WTC11 (cell line): ENCODE results near the gene PSMD14. TPM values are rescaled to one million over a fixed set of nuclear protein-coding genes. Genes with fewer than 3 reads are reported as not detected.

Experiments
- ATF1 ChIP-seq: sonication (generic); formaldehyde crosslinking; IDR thresholded peaks from 2 replicates; pipeline ENCODE4 v1.8.1; 2023; ENCODE audit warnings: mild to moderate bottlenecking, moderate library complexity, missing genetic modification reagents
- CBFB ChIP-seq: sonication (generic); formaldehyde crosslinking; IDR thresholded peaks from 2 replicates; pipeline ENCODE4 v1.8.1; 2022; ENCODE audit warnings: mild to moderate bottlenecking, low read depth, missing genetic modification reagents
- CDX4 ChIP-seq: fragments of 250-450 bp; sonication (Bioruptor Pico); IDR thresholded peaks from 2 replicates; pipeline ENCODE4 v1.9.0; 2021; ENCODE audit warnings: moderate library complexity, mild to moderate bottlenecking, inconsistent platforms, borderline replicate concordance
- ELF4 ChIP-seq: sonication (generic); formaldehyde crosslinking; IDR thresholded peaks from 2 replicates; pipeline ENCODE4 v1.8.1; 2022; ENCODE audit warnings: low read depth, mild to moderate bottlenecking, moderate library complexity, missing genetic modification reagents
- EMX1 ChIP-seq: fragments of 250-450 bp; sonication (Bioruptor Pico); IDR thresholded peaks from 2 replicates; pipeline ENCODE4 v1.8.0; 2021; ENCODE audit warnings: mild to moderate bottlenecking
- ERG ChIP-seq: fragments of 250-450 bp; sonication (Bioruptor Pico); IDR thresholded peaks from 2 replicates; pipeline ENCODE4 v1.8.0; 2021; ENCODE audit warnings: mild to moderate bottlenecking
- ETV6 ChIP-seq: sonication (generic); formaldehyde crosslinking; IDR thresholded peaks from 2 replicates; pipeline ENCODE4 v1.8.1; 2022; ENCODE audit warnings: mild to moderate bottlenecking, missing genetic modification reagents
- FOXJ3 ChIP-seq: sonication (generic); formaldehyde crosslinking; IDR thresholded peaks from 2 replicates; pipeline ENCODE4 v1.9.0; 2021; ENCODE audit warnings: missing genetic modification reagents, mild to moderate bottlenecking, borderline replicate concordance
- GABPB1 ChIP-seq: sonication (generic); formaldehyde crosslinking; IDR thresholded peaks from 2 replicates; pipeline ENCODE4 v1.8.1; 2023; ENCODE audit warnings: mild to moderate bottlenecking, missing genetic modification reagents
- HMGA2 ChIP-seq: fragments of 250-450 bp; sonication (Bioruptor Pico); IDR thresholded peaks from 2 replicates; pipeline ENCODE4 v1.4.0; 2021; ENCODE audit warnings: mild to moderate bottlenecking, moderate library complexity
- MAX ChIP-seq: sonication (generic); formaldehyde crosslinking; IDR thresholded peaks from 2 replicates; pipeline ENCODE4 v1.8.0; 2022; ENCODE audit warnings: mild to moderate bottlenecking, missing genetic modification reagents
- MLX ChIP-seq: sonication (generic); formaldehyde crosslinking; IDR thresholded peaks from 2 replicates; pipeline ENCODE4 v1.8.1; 2023; ENCODE audit warnings: mild to moderate bottlenecking, missing genetic modification reagents, moderate library complexity
- MYBL2 ChIP-seq: sonication (generic); formaldehyde crosslinking; IDR thresholded peaks from 2 replicates; pipeline ENCODE4 v1.8.1; 2023; ENCODE audit warnings: mild to moderate bottlenecking, moderate library complexity, missing genetic modification reagents
- NFATC4 ChIP-seq: fragments of 250-450 bp; sonication (Bioruptor Pico); IDR thresholded peaks from 2 replicates; pipeline ENCODE4 v1.9.0; 2021; ENCODE audit warnings: mild to moderate bottlenecking
- NFE2L1 ChIP-seq: sonication (generic); formaldehyde crosslinking; IDR thresholded peaks from 2 replicates; pipeline ENCODE4 v1.8.1; 2023; ENCODE audit warnings: missing genetic modification reagents
- NFYB ChIP-seq: sonication (generic); formaldehyde crosslinking; conservative IDR thresholded peaks from 2 replicates; pipeline ENCODE4 v1.8.0; 2022; ENCODE audit warnings: low read depth, missing genetic modification reagents
- NR1H2 ChIP-seq: sonication (generic); formaldehyde crosslinking; IDR thresholded peaks from 2 replicates; pipeline ENCODE4 v1.9.0; 2021; ENCODE audit warnings: mild to moderate bottlenecking, moderate library complexity, missing genetic modification reagents
- NR2C2 ChIP-seq: sonication (generic); formaldehyde crosslinking; IDR thresholded peaks from 2 replicates; pipeline ENCODE4 v1.8.0; 2022; ENCODE audit warnings: mild to moderate bottlenecking, missing genetic modification reagents
- NR3C1 ChIP-seq: sonication (generic); formaldehyde crosslinking; conservative IDR thresholded peaks from 2 replicates; pipeline ENCODE4 v1.8.1; 2023; ENCODE audit warnings: low read depth, mild to moderate bottlenecking, missing genetic modification reagents
- OVOL2 ChIP-seq: fragments of 250-450 bp; sonication (Bioruptor Pico); IDR thresholded peaks from 2 replicates; pipeline ENCODE4 v1.9.0; 2021; ENCODE audit warnings: mild to moderate bottlenecking, borderline replicate concordance
- PRRX2 ChIP-seq: fragments of 250-450 bp; sonication (Bioruptor Pico); IDR thresholded peaks from 2 replicates; pipeline ENCODE4 v1.8.0; 2021; ENCODE audit warnings: mild to moderate bottlenecking
- RORB ChIP-seq: fragments of 250-450 bp; sonication (Bioruptor Pico); IDR thresholded peaks from 2 replicates; pipeline ENCODE4 v1.9.0; 2021; ENCODE audit warnings: mild to moderate bottlenecking
- SMAD3 ChIP-seq: sonication (generic); formaldehyde crosslinking; IDR thresholded peaks from 2 replicates; pipeline ENCODE4 v1.8.0; 2022; ENCODE audit warnings: missing genetic modification reagents, mild to moderate bottlenecking, borderline replicate concordance
- SP1 ChIP-seq: sonication (generic); formaldehyde crosslinking; conservative IDR thresholded peaks from 2 replicates; pipeline ENCODE4 v1.8.1; 2022; ENCODE audit warnings: missing genetic modification reagents
- STAT6 ChIP-seq: sonication (generic); formaldehyde crosslinking; conservative IDR thresholded peaks from 2 replicates; pipeline ENCODE4 v1.8.1; 2023; ENCODE audit warnings: mild to moderate bottlenecking, low read depth, missing genetic modification reagents, moderate library complexity
- TEAD1 ChIP-seq: sonication (generic); formaldehyde crosslinking; IDR thresholded peaks from 2 replicates; pipeline ENCODE4 v1.8.0; 2022; ENCODE audit warnings: mild to moderate bottlenecking, missing genetic modification reagents
- TEAD4 ChIP-seq: sonication (generic); formaldehyde crosslinking; IDR thresholded peaks from 2 replicates; pipeline ENCODE4 v1.8.0; 2022; ENCODE audit warnings: mild to moderate bottlenecking, missing genetic modification reagents
- USF2 ChIP-seq: sonication (generic); formaldehyde crosslinking; IDR thresholded peaks from 2 replicates; pipeline ENCODE4 v1.8.1; 2023; ENCODE audit warnings: mild to moderate bottlenecking, missing genetic modification reagents, moderate library complexity
- ZBTB43 ChIP-seq: sonication (generic); formaldehyde crosslinking; IDR thresholded peaks from 2 replicates; pipeline ENCODE4 v1.8.1; 2023; ENCODE audit warnings: mild to moderate bottlenecking, missing genetic modification reagents
- ZMAT4 ChIP-seq: fragments of 250-450 bp; sonication (Bioruptor Pico); IDR thresholded peaks from 2 replicates; pipeline ENCODE4 v1.9.0; 2021; ENCODE audit warnings: mild to moderate bottlenecking
- ZNF263 ChIP-seq: sonication (generic); formaldehyde crosslinking; IDR thresholded peaks from 2 replicates; pipeline ENCODE4 v1.8.1; 2022; ENCODE audit warnings: low read depth, mild to moderate bottlenecking, moderate library complexity, missing genetic modification reagents
- ZNF416 ChIP-seq: fragments of 250-450 bp; sonication (Bioruptor Pico); IDR thresholded peaks from 2 replicates; pipeline ENCODE4 v1.9.0; 2021; ENCODE audit warnings: mild to moderate bottlenecking, inconsistent platforms
- total RNA-seq: library from RNA; stranded (reverse); gene quantifications from 3 replicates; pipeline ENCODE4 v1.2.3, GENCODE V29; 2021

PSMD14 gene
- total RNA-seq, 1 experiment from 2014 or later = 80.5 TPM

GRCh38 chr2:161418715-161419637 lies 110.8 kb downstream of the PSMD14 start (continued):
- TF ChIP-seq FOXJ3 (CRISPR knock-in tag) (no peak), NFYB (no peak), TEAD4 (no peak), USF2 (CRISPR knock-in tag) (no peak), MYBL2 (CRISPR knock-in tag) (no peak), NFE2L1 (CRISPR knock-in tag) (0 out of 2 replicates have a peak, but pooled peaks have one; percentile 19), ZNF263 (CRISPR knock-in tag) (no peak), HMGA2 (CRISPR knock-in tag) (no peak), ZNF416 (no peak), SP1 (peak; percentile 42; the same call in 1 of the 2 replicates), EMX1 (CRISPR knock-in tag) (no peak), MLX (CRISPR knock-in tag) (no peak), NFATC4 (CRISPR knock-in tag) (no peak), ERG (no peak), PRRX2 (CRISPR knock-in tag) (no peak), NR1H2 (no peak), OVOL2 (CRISPR knock-in tag) (no peak), ZMAT4 (no peak), ETV6 (CRISPR knock-in tag) (0 out of 2 replicates have a peak, but pooled peaks have one; percentile 28), STAT6 (CRISPR knock-in tag) (no peak), CDX4 (CRISPR knock-in tag) (no peak), TEAD1 (CRISPR knock-in tag) (no peak), MAX (CRISPR knock-in tag) (peak; percentile 61), ZBTB43 (peak; percentile 72; the same call in 1 of the 2 replicates), GABPB1 (CRISPR knock-in tag) (no peak), SMAD3 (CRISPR knock-in tag) (no peak), ELF4 (no peak), RORB (no peak), CBFB (no peak), NR2C2 (CRISPR knock-in tag) (no peak), ATF1 (CRISPR knock-in tag) (no peak), NR3C1 (CRISPR knock-in tag) (no peak)
